GM12878 (cell line): ENCODE results near the gene SMIM31. TPM values are rescaled to one million over a fixed set of nuclear protein-coding genes. Genes with fewer than 3 reads are reported as not detected.
A peak's percentile ranks its signal among the peaks of the same experiment; 100 is the strongest.

Experiments
- BACH1 ChIP-seq: fragments of 450-650 bp; IDR thresholded peaks from 2 replicates; pipeline ENCODE4 v1.6.1; 2017; ENCODE audit warnings: mild to moderate bottlenecking, borderline replicate concordance
- BCL3 ChIP-seq: IDR thresholded peaks from 2 replicates; pipeline ENCODE4 v1.6.1; 2011; ENCODE audit warnings: borderline replicate concordance, low read depth, mild to moderate bottlenecking, moderate library complexity, low read length; ENCODE audit not compliant: insufficient read depth, poor library complexity, severe bottlenecking
- E4F1 ChIP-seq: fragments of 450-650 bp; IDR thresholded peaks from 2 replicates; pipeline ENCODE4 v1.6.1; 2018; ENCODE audit warnings: borderline replicate concordance, mild to moderate bottlenecking; ENCODE audit not compliant: partially characterized antibody
- EZH2 ChIP-seq: IDR thresholded peaks from 2 replicates; pipeline ENCODE4 v1.6.1; 2012; ENCODE audit warnings: low read depth, mild to moderate bottlenecking, control low read depth, inconsistent platforms, low read length, borderline replicate concordance; ENCODE audit not compliant: control insufficient read depth
- HDGF ChIP-seq: fragments of 450-650 bp; IDR thresholded peaks from 2 replicates; pipeline ENCODE4 v1.6.1; 2016; ENCODE audit warnings: antibody characterized with exemption
- IRF3 ChIP-seq: fragments of 450-650 bp; IDR thresholded peaks from 2 replicates; pipeline ENCODE4 v1.6.1; 2014; ENCODE audit warnings: mild to moderate bottlenecking
- KAT2A ChIP-seq: conservative IDR thresholded peaks from 2 replicates; pipeline ENCODE4 v1.6.1; 2011; ENCODE audit warnings: low read depth, low read length; ENCODE audit not compliant: control insufficient read depth
- KLF5 ChIP-seq: fragments of 450-650 bp; IDR thresholded peaks from 2 replicates; pipeline ENCODE4 v1.6.1; 2014; ENCODE audit warnings: mild to moderate bottlenecking; ENCODE audit not compliant: partially characterized antibody
- MLLT1 ChIP-seq: fragments of 450-650 bp; IDR thresholded peaks from 2 replicates; pipeline ENCODE4 v1.6.1; 2016; ENCODE audit warnings: mild to moderate bottlenecking
- MTA3 ChIP-seq: IDR thresholded peaks from 2 replicates; pipeline ENCODE4 v1.6.1; 2012; ENCODE audit warnings: low read length, inconsistent platforms, borderline replicate concordance
- NFYB ChIP-seq: IDR thresholded peaks from 2 replicates; pipeline ENCODE4 v1.6.1; 2011; ENCODE audit warnings: low read depth, mild to moderate bottlenecking, low read length, improper control_type of control experiment, moderate library complexity; ENCODE audit not compliant: insufficient read depth
- PBX3 ChIP-seq: IDR thresholded peaks from 2 replicates; pipeline ENCODE4 v1.6.1; 2011; ENCODE audit warnings: mild to moderate bottlenecking, low read depth, low read length, moderate library complexity; ENCODE audit not compliant: insufficient replicate concordance
- POU2F2 ChIP-seq: IDR thresholded peaks from 3 replicates; pipeline ENCODE4 v1.6.1; 2011; ENCODE audit warnings: low read depth, mild to moderate bottlenecking, low read length, borderline replicate concordance
- SMAD1 ChIP-seq: fragments of 450-650 bp; IDR thresholded peaks from 2 replicates; pipeline ENCODE4 v1.6.1; 2018; ENCODE audit warnings: mild to moderate bottlenecking, low read depth; ENCODE audit not compliant: partially characterized antibody
- SP1 ChIP-seq: IDR thresholded peaks from one replicate; pipeline ENCODE4 v1.6.1; 2011; ENCODE audit warnings: low read depth, low read length
- ZBED1 ChIP-seq: IDR thresholded peaks from 2 replicates; pipeline ENCODE4 v1.6.1; 2016; ENCODE audit warnings: borderline replicate concordance
- polyA plus RNA-seq, 11 experiments: library from polyadenylated mRNA; depleted of rRNA in 4 of 11; unstranded in 6 of 11; stranded (reverse) in 5 of 11; fragments of >200 nt; fragmentation: Nextera tagmentation in 4 of 11; fragmentation: Illumina TruSeq in 1 of 11; extraction: Ambion mirVana in 4 of 11; extraction: Trizol in 1 of 11; gene quantifications; 1 replicate in 1 of 11; 2 replicates in 10 of 11; pipeline versions ENCODE4 v1.2.1 to v1.2.3, GENCODE V29; 2011 to 2016; ENCODE audit warnings: inconsistent platforms in 2 of 11, missing spikeins in 2 of 11, low read depth in 1 of 11
- total RNA-seq, 4 experiments: library from RNA; depleted of rRNA in 3 of 4; stranded (reverse); fragments of >200 nt in 3 of 4; fragmentation: Illumina TruSeq in 1 of 4; extraction: Trizol in 1 of 4; gene quantifications; 2 replicates each; pipeline versions ENCODE4 v1.2.1 to v1.2.3, GENCODE V29; 2013 to 2021
- TF ChIP-seq, protein P1 (sequence below): fragments of 450-650 bp; IDR thresholded peaks from 2 replicates; pipeline ENCODE4 v1.6.1; 2017; ENCODE audit warnings: mild to moderate bottlenecking, moderate library complexity

The SMIM31 gene
- total and polyA plus RNA-seq, 10 of the 15 experiments (the other 5 are each of a cell fraction or from before 2014, with no cell fraction given) = not detected

DNA sequence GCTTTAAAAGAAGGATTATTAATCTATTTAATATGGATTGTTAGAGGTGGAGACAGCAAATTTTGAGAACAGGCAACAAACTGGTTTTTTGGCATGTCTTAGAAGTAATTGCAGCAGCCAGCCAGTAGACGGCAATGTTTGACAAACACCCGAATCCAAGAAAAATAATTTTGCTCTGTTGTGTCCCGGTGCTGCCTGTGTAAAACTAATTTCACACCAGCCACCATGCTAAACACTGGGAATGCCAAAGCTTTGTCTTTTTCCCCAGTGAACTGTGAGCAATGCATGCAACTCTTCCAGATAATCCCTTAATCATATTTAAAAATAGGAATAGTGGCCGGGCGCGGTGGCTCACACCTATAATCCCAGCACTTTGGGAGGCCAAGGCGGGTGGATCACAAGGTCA, 25.9 kb downstream of the SMIM31 start (continued):
- TF ChIP-seq SMAD1 (no peak), PBX3 (no peak), EZH2 (no peak), MLLT1 (no peak), BACH1 (no peak), MTA3 (no peak), NFYB (no peak), E4F1 (no peak), KLF5 (no peak), SP1 (no peak), KAT2A (no peak), BCL3 (no peak), ZBED1 (no peak), POU2F2 (no peak), IRF3 (no peak), HDGF (no peak)
- TF ChIP-seq, protein P1, sequence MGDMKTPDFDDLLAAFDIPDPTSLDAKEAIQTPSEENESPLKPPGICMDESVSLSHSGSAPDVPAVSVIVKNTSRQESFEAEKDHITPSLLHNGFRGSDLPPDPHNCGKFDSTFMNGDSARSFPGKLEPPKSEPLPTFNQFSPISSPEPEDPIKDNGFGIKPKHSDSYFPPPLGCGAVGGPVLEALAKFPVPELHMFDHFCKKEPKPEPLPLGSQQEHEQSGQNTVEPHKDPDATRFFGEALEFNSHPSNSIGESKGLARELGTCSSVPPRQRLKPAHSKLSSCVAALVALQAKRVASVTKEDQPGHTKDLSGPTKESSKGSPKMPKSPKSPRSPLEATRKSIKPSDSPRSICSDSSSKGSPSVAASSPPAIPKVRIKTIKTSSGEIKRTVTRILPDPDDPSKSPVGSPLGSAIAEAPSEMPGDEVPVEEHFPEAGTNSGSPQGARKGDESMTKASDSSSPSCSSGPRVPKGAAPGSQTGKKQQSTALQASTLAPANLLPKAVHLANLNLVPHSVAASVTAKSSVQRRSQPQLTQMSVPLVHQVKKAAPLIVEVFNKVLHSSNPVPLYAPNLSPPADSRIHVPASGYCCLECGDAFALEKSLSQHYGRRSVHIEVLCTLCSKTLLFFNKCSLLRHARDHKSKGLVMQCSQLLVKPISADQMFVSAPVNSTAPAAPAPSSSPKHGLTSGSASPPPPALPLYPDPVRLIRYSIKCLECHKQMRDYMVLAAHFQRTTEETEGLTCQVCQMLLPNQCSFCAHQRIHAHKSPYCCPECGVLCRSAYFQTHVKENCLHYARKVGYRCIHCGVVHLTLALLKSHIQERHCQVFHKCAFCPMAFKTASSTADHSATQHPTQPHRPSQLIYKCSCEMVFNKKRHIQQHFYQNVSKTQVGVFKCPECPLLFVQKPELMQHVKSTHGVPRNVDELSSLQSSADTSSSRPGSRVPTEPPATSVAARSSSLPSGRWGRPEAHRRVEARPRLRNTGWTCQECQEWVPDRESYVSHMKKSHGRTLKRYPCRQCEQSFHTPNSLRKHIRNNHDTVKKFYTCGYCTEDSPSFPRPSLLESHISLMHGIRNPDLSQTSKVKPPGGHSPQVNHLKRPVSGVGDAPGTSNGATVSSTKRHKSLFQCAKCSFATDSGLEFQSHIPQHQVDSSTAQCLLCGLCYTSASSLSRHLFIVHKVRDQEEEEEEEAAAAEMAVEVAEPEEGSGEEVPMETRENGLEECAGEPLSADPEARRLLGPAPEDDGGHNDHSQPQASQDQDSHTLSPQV = 0 out of 2 replicates have a peak, but pooled peaks have one; percentile 23
